ENCODE results near the gene PHF2. TPM values are rescaled to one million over a fixed set of nuclear protein-coding genes. Genes with fewer than 3 reads are reported as not detected.
A peak's percentile ranks its signal among the peaks of the same experiment; 100 is the strongest.

PHF2 gene
- total and polyA plus RNA-seq, 12 donors = 13.9 to 31.3 (median 23.0) TPM

DNA sequence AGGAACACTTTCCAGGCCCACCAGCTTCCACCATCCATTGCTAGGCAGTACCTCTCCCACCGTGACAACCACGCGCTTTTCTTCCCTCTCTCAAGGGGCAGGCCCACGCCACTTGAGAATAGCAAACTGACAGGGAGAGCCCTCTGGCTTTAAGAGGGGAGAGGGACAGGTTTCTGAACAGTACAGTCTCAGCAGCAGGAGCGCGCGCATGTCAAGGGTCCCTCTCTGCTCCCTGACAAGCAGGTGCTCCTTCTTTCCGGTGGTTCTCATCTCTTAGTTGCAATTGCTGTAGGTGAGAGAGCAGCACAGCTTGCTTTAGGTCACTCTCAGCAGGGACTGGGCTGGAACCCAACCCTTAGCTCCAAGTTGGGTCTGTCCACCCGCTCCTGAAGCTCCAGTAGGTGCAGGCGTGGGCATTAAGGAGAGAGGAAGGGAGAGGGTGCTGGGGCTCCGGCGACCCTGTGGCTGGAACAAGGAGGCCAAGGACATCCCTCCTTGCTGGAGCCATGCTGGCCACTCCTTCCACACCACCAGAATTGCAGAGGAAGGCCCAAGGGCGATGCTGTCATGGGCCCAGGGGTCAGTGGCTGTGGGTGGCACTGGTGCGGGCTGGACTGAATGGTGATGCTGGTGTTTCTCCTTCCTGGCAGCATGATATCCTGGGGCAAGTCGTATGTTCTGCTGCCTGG lies 9.0 kb upstream of the PHF2 start:
- Histone ChIP-seq H3K4me3 (peak overlapping the region; percentile 31 to 76 (median 64)), H3K9me3 (peaks cover 0 to 11% (median 0%) of the 10 kb centered on the region in 11 donors), H3K4me1 (peaks cover 4 to 33% (median 14%) of the 10 kb centered on the region in 9 donors), H3K36me3 (peaks cover 0 to 33% (median 21%) of the 10 kb centered on the region in 9 donors), H3K27ac (peak overlapping the region; percentile 83 to 99 (median 94)), H3K27me3 (no peaks in the 10 kb centered on the region)
- ATAC-seq = peak in 7 of 8 donors; percentile 4 to 38 (median 8)
- 64 to 65% methylated on average over 15 of the region's 15 CpGs for WGBS, 2 donors
- TF ChIP-seq, protein P1, sequence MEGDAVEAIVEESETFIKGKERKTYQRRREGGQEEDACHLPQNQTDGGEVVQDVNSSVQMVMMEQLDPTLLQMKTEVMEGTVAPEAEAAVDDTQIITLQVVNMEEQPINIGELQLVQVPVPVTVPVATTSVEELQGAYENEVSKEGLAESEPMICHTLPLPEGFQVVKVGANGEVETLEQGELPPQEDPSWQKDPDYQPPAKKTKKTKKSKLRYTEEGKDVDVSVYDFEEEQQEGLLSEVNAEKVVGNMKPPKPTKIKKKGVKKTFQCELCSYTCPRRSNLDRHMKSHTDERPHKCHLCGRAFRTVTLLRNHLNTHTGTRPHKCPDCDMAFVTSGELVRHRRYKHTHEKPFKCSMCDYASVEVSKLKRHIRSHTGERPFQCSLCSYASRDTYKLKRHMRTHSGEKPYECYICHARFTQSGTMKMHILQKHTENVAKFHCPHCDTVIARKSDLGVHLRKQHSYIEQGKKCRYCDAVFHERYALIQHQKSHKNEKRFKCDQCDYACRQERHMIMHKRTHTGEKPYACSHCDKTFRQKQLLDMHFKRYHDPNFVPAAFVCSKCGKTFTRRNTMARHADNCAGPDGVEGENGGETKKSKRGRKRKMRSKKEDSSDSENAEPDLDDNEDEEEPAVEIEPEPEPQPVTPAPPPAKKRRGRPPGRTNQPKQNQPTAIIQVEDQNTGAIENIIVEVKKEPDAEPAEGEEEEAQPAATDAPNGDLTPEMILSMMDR (IDR thresholded peaks at IDR 0.05) = no peak
- no peak for DNase-seq
- intact Hi-C loops (cut with DNase I) = loop anchor here in 7 of 10 donors (2.0 to 10.0 kb wide), 6 partner anchors 110 to 463 kb away; partner anchors contain the start of genes FAM120AOS (in 6 of the 7) and FAM120A (in 4 of the 7)

DNA sequence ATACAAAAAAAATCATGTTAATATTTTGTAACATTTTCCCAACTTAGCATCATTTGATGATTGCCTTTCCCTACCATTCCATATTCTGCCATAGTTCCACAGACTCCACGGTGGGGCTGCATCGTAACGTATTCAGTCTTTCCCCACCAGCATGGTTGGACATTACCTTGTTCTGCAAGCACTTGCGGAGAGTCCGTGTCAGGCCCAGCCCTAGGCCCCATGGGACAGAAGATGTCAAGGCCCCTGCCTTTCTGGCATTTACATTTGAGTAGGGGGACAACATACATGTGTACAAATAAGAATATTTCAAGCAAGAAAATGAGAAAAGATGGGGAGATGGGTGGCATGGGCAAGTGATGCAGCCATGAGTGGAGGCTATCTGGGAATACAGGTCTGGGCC lies 8.2 kb upstream of the PHF2 start:
- TF ChIP-seq, protein P1 (IDR thresholded peaks at IDR 0.05) = no peak
- Histone ChIP-seq H3K27me3 (no peaks in the 10 kb centered on the region), H3K4me3 (no peak overlapping the region), H3K9me3 (peaks cover 0 to 11% (median 0%) of the 10 kb centered on the region in 11 donors), H3K36me3 (peaks cover 0 to 26% (median 14%) of the 10 kb centered on the region in 9 donors), H3K4me1 (peaks cover 4 to 36% (median 14%) of the 10 kb centered on the region in 9 donors), H3K27ac (no peak overlapping the region)
- ATAC-seq = no peak
- WGBS, 2 donors = 96% methylated on average over 5 of the region's 5 CpGs
- no peak for DNase-seq
- intact Hi-C loops (cut with DNase I) = loop anchor here in 6 of 10 donors (5.0 to 10.0 kb wide), 5 partner anchors 111 to 463 kb away; partner anchors contain the start of genes FAM120A (in 4 of the 6) and FAM120AOS (in 4 of the 6)

DNA sequence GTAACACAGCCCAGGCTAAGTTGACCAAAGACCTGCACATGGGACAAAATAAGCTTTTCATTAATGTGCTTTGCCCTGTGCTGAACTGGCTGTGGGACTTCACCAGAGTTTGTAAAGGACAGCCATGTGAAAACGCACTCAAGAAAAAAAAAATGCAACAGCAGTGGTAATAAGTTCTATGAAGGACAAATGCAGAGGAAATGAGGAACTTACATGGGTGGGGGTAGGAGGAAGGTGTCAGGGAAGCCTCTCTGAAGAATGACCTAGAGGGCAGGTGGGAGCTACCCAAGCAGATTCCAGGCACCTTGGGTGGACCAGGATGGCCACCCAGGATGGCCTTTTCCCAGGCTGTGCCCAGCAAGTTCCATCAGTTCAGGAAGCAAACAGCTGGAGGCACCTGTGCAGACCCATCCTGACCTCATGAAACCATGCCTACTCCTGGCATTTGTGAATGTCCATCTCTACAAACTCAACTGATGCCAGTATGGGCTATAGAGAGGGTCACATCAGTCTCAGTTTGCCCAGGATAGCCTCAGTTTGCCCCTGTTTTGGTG lies 6.7 kb upstream of the PHF2 start:
- Histone ChIP-seq H3K27me3 (no peaks in the 10 kb centered on the region), H3K9me3 (peaks cover 0 to 11% (median 0%) of the 10 kb centered on the region in 11 donors), H3K4me3 (no peak overlapping the region), H3K36me3 (peaks cover 0 to 10% (median 0%) of the 10 kb centered on the region in 9 donors), H3K4me1 (peaks cover 4 to 43% (median 19%) of the 10 kb centered on the region in 9 donors), H3K27ac (peak overlapping the region in 1 of 10 donors; percentile 28)
- no peak for DNase-seq
- TF ChIP-seq, protein P1 (IDR thresholded peaks at IDR 0.05) = no peak
- WGBS, 2 donors = 88% methylated on average over 1 of the region's 1 CpG
- ATAC-seq = no peak
- intact Hi-C loops (cut with DNase I) = loop anchor here in 6 of 10 donors (5.0 to 10.0 kb wide), 5 partner anchors 112 to 465 kb away; partner anchors contain the start of genes FAM120A (in 4 of the 6) and FAM120AOS (in 4 of the 6)

DNA sequence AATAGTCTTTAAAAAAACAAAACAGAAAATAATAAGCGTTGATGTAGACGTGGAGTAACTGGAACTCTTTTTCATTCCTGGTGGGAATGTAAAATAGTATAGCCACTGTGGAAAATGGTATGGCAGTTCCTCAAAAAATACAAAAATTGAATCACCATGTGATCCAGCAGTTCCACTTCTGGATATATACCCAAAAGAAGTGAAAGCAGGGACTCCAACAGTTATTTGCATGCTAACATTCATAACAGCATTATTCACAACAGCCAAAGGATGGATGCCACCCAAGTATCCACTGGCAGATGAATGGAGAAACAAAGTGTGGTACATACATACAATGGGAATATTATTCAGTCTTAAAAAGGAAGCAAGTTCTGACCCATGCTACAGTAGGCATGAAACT lies 4.2 kb upstream of the PHF2 start:
- peaks cover 1 to 42% (median 22%) of the 10 kb centered on the region in 9 donors for H3K4me1 ChIP-seq
- no peaks in the 10 kb centered on the region for H3K27me3 ChIP-seq
- peaks cover 0 to 11% (median 0%) of the 10 kb centered on the region in 11 donors for H3K9me3 ChIP-seq
- no peak for DNase-seq
- intact Hi-C loops (cut with DNase I) = no loop called here
- no peak for ATAC-seq
- H3K4me3 ChIP-seq = no peak overlapping the region
- TF ChIP-seq, protein P1 (IDR thresholded peaks at IDR 0.05) = no peak
- WGBS, 2 donors = 78 to 84% methylated on average over 2 of the region's 2 CpGs
- H3K36me3 ChIP-seq = no peaks in the 10 kb centered on the region
- H3K27ac ChIP-seq = no peak overlapping the region
